BLaER1 treated with 17β-estradiol and CSF1 and Interleukin-3, amounts not matched to agents 10 nM and 100 nM (cell line): ENCODE data around the gene ABHD17A.
"Not testable (repeated sequence)": the region's sequence is repeated elsewhere in the genome, so short reads cannot be mapped to it uniquely, and the experiment has no call there.

Experiments used
- H3K27ac ChIP-seq, 11 experiments: shearing (Covaris generic); formaldehyde crosslinking; 2 replicates each; pipeline ENCODE4 v1.8.1; 2022
- H3K27me3 ChIP-seq, 11 experiments: shearing (Covaris generic); formaldehyde crosslinking; 2 replicates each; pipeline ENCODE4 v1.8.1; 2022
- H3K36me3 ChIP-seq, 11 experiments: shearing (Covaris generic); formaldehyde crosslinking; 2 replicates each; pipeline ENCODE4 v1.8.1; 2022
- H3K4me1 ChIP-seq, 10 experiments: shearing (Covaris generic); formaldehyde crosslinking; 2 replicates each; pipeline ENCODE4 v1.8.1; 2022
- H3K4me2 ChIP-seq, 11 experiments: shearing (Covaris generic); formaldehyde crosslinking; 2 replicates each; pipeline ENCODE4 v1.8.1; 2022
- H3K4me3 ChIP-seq, 10 experiments: shearing (Covaris generic); formaldehyde crosslinking; 2 replicates each; pipeline ENCODE4 v1.8.1; 2022
- H3K9ac ChIP-seq, 11 experiments: shearing (Covaris generic); formaldehyde crosslinking; 2 replicates each; pipeline ENCODE4 v1.8.1; 2022
- H3K9me3 ChIP-seq, 11 experiments: shearing (Covaris generic); formaldehyde crosslinking; replicated peaks in 1 of 11; 2 replicates each; pipeline ENCODE4 v1.8.1; 2022
- H4K20me1 ChIP-seq, 11 experiments: shearing (Covaris generic); formaldehyde crosslinking; 2 replicates each; pipeline ENCODE4 v1.8.1; 2022
- Cebpa-rat ChIP-seq, 11 experiments: shearing (Covaris generic); IDR thresholded peaks; 2 replicates each; pipeline ENCODE4 v1.8.1; 2022

The ABHD17A gene

DNA sequence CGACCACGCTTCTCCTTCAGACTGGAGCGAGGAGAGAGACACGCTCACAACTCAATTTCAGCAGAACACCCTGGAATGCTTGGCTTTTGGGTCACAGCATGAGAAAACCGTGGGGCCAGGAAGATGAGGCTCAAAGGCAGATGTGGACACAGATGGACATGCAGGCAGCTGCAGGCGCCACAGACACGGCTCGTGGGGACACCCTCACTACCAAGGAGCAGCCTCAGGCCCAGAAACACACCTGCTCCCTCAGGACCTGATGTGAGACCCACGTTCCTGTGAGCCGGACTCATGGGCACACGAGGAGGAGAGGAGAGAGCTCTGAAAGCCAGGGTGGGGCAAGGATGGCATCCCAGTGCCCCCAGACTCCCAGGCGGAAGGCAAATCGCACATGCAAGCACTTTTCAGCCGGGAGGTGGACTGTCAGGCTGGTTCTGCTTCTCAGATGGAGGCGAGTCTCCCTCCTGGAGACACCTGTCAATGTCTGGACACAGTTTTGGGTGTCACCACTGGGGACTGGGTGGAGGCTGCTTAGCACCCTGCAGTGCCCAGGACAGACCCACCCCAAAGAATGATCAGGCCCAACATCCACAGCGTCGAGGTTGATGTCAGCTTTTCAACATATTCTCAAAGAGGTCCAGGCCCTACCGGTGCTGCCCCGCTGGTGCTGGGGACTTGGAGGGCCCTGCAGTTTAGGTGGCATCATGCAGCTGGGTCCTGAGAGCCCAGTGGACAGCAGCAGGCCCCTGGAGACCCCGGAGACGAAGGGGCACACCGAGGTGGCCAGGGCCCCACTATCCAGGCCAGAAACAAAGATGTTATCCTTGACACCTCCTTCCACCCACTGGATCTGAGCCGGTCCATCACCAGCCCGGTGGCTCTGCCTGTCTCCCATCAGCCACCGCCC is 2.3 kb downstream of the ABHD17A start:
- peaks cover 0 to 19% (median 11%) of the 10 kb centered on the region in 11 experiments; a peak in 13 of 22 replicates for H3K36me3 ChIP-seq
- H3K9ac ChIP-seq = peak overlapping the region; percentile 86 to 96 (median 93)
- H3K27ac ChIP-seq = peak overlapping the region; percentile 66 to 89 (median 84); a peak in 20 of 22 replicates
- no peaks in the 10 kb centered on the region for H3K9me3 ChIP-seq
- peaks cover 55 to 69% (median 64%) of the 10 kb centered on the region in 10 experiments for H3K4me1 ChIP-seq
- peaks cover 38 to 55% (median 45%) of the 10 kb centered on the region in 11 experiments for H4K20me1 ChIP-seq
- no peaks in the 10 kb centered on the region for H3K27me3 ChIP-seq
- no peak for TF ChIP-seq Cebpa-rat (IDR thresholded peaks at IDR 0.05)
- H3K4me2 ChIP-seq = peak overlapping the region; percentile 95 to 100 (median 99)
- peak overlapping the region; percentile 85 to 99 (median 97) for H3K4me3 ChIP-seq

DNA sequence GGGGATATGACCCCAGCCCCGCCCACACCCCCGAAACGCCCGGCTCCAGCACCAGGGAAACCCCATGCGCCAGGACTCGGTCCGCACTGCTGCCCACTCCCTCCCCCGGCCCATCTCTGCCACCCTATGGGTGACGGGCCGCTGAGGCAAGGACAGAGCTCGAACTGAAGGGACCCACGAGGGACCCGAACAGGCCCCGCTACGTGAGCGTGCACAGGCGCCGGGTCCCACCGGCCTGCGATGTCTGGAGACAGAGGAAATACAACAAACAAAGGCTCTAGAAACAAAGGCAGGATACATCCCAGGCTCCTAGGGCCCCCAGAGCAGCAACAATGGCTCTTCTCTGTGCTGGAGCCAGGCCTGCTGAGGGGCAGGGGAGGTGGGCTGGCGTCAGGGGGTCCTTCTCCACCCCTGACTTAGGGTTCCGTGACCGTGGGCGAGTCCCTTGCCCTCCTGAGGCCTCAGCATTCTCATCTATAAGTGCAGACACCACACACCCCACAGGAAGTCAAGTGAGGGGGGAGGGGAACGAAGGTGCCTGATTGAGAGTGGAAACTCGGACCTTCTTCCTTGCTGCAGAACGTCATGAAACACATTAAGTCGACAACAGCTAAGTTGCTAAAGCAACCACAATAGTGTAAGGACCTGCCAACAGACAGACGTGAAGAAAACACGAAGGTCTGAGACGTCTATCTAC is 3.1 kb downstream of the ABHD17A start:
- Histone ChIP-seq H3K4me2 (peak overlapping the region; percentile 95 to 100 (median 99)), H3K27me3 (no peaks in the 10 kb centered on the region), H3K4me1 (peaks cover 47 to 62% (median 60%) of the 10 kb centered on the region in 10 experiments), H3K9ac (peak overlapping the region; percentile 86 to 96 (median 93)), H3K4me3 (peak overlapping the region; percentile 85 to 99 (median 97); a peak in 19 of 20 replicates), H3K27ac (peak overlapping the region; percentile 32 to 89 (median 79); a peak in 20 of 22 replicates), H3K9me3 (no peaks in the 10 kb centered on the region), H4K20me1 (peaks cover 38 to 55% (median 45%) of the 10 kb centered on the region in 11 experiments), H3K36me3 (peaks cover 0 to 19% (median 11%) of the 10 kb centered on the region in 11 experiments; a peak in 13 of 22 replicates)
- TF ChIP-seq Cebpa-rat (IDR thresholded peaks at IDR 0.05) = no peak

- Histone ChIP-seq H3K27ac (peak overlapping the region in 10 of 11 experiments; percentile 56 to 89 (median 82); a peak in 19 of 22 replicates), H3K4me3 (peak overlapping the region; percentile 85 to 99 (median 97); a peak in 17 of 20 replicates), H3K36me3 (peaks cover 0 to 19% (median 11%) of the 10 kb centered on the region in 11 experiments; a peak in 13 of 22 replicates), H3K4me2 (peak overlapping the region; percentile 95 to 100 (median 99)), H4K20me1 (peaks cover 38 to 55% (median 45%) of the 10 kb centered on the region in 11 experiments), H3K9ac (peak overlapping the region; percentile 86 to 96 (median 93)), H3K4me1 (peaks cover 43 to 58% (median 56%) of the 10 kb centered on the region in 10 experiments)
- not testable (repeated sequence) for H3K27me3 ChIP-seq, H3K9me3 ChIP-seq
Measured at GRCh38 chr19:1881393-1882088, 3.8 kb downstream of the ABHD17A start.

DNA sequence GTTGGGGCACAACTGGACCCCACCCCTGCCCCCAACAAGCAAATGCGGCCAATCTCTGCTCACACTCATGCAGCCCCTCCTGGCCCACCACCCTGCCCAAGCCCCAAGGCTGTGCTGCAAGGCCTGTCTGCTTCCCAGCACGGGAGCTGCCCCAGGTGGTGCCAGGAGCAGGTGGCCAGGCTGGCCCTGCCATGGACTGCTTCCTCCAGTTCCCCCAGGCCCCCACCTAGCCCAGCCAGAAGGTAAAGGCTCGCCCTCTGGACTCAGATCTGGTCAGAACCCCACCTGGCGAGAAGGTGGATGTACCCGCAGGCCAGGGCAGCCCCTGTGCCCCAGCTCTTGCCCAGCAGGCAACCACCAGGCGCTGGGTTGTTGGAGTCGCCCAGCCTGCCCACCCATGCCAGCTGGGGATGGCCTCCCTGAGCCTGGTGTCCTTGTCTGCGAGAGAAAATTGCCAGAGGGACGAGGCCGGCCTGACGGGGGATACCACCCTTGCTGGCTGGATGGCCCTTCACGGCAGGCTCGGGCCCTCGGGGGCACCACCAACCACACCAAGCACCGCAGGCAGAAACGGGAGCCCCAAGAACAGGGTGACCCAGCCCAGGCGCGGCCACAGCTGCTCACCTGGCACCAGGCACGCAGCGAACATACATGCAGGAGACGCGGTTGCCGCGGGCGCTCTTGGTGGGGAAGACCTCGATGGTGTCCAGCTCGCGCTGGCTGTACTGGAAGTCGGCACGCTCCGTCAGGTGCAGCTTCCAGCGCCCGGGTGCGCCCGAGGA is 4.5 kb downstream of the ABHD17A start:
- Histone ChIP-seq H3K4me2 (peak overlapping the region in 10 of 11 experiments; percentile 29 to 97 (median 43); a peak in 17 of 22 replicates), H4K20me1 (peaks cover 39 to 56% (median 46%) of the 10 kb centered on the region in 11 experiments), H3K9ac (peak overlapping the region in 10 of 11 experiments; percentile 12 to 63 (median 38); a peak in 13 of 22 replicates), H3K27me3 (no peaks in the 10 kb centered on the region), H3K4me3 (no peak overlapping the region; a peak in 1 of 20 replicates), H3K27ac (peak overlapping the region in 4 of 11 experiments; percentile 9 to 25 (median 16); a peak in 6 of 22 replicates), H3K9me3 (no peaks in the 10 kb centered on the region), H3K36me3 (peaks cover 0 to 19% (median 11%) of the 10 kb centered on the region in 11 experiments; a peak in 13 of 22 replicates), H3K4me1 (peaks cover 42 to 56% (median 54%) of the 10 kb centered on the region in 10 experiments)
- TF ChIP-seq Cebpa-rat (IDR thresholded peaks at IDR 0.05) = no peak

- Histone ChIP-seq H3K9ac (peak overlapping the region in 5 of 11 experiments; percentile 12 to 50 (median 36); a peak in 5 of 22 replicates), H3K36me3 (peaks cover 0 to 19% (median 11%) of the 10 kb centered on the region in 11 experiments; a peak in 13 of 22 replicates), H3K4me2 (peak overlapping the region in 5 of 11 experiments; percentile 29 to 47 (median 37); a peak in 3 of 22 replicates), H4K20me1 (peaks cover 44 to 64% (median 54%) of the 10 kb centered on the region in 11 experiments), H3K4me1 (peaks cover 40 to 53% (median 51%) of the 10 kb centered on the region in 10 experiments)
- H3K27ac ChIP-seq, H3K27me3 ChIP-seq, H3K9me3 ChIP-seq, H3K4me3 ChIP-seq: not testable (repeated sequence)
Measured at GRCh38 chr19:1879982-1880381, 5.3 kb downstream of the ABHD17A start.

- H3K9me3 ChIP-seq, H3K4me3 ChIP-seq, H3K27ac ChIP-seq, H3K27me3 ChIP-seq, H3K9ac ChIP-seq, H3K4me2 ChIP-seq: not testable (repeated sequence)
- H4K20me1 ChIP-seq = peaks cover 43 to 60% (median 53%) of the 10 kb centered on the region in 11 experiments
- H3K36me3 ChIP-seq = peaks cover 6 to 25% (median 15%) of the 10 kb centered on the region in 11 experiments; a peak in 21 of 22 replicates
- peaks cover 44 to 54% (median 52%) of the 10 kb centered on the region in 10 experiments for H3K4me1 ChIP-seq
Measured at GRCh38 chr19:1878583-1878982, 6.7 kb downstream of the ABHD17A start.

GRCh38 chr19:1877280-1877660 is 8.0 kb downstream of the ABHD17A start:
- H3K9ac ChIP-seq, H3K9me3 ChIP-seq, H3K27ac ChIP-seq, H3K27me3 ChIP-seq, H3K4me2 ChIP-seq, H3K4me3 ChIP-seq: not testable (repeated sequence)
- Histone ChIP-seq H4K20me1 (peaks cover 43 to 60% (median 53%) of the 10 kb centered on the region in 11 experiments; a peak in 21 of 22 replicates), H3K36me3 (peaks cover 19 to 34% (median 28%) of the 10 kb centered on the region in 11 experiments; a peak in 21 of 22 replicates), H3K4me1 (peaks cover 44 to 54% (median 52%) of the 10 kb centered on the region in 10 experiments)

DNA sequence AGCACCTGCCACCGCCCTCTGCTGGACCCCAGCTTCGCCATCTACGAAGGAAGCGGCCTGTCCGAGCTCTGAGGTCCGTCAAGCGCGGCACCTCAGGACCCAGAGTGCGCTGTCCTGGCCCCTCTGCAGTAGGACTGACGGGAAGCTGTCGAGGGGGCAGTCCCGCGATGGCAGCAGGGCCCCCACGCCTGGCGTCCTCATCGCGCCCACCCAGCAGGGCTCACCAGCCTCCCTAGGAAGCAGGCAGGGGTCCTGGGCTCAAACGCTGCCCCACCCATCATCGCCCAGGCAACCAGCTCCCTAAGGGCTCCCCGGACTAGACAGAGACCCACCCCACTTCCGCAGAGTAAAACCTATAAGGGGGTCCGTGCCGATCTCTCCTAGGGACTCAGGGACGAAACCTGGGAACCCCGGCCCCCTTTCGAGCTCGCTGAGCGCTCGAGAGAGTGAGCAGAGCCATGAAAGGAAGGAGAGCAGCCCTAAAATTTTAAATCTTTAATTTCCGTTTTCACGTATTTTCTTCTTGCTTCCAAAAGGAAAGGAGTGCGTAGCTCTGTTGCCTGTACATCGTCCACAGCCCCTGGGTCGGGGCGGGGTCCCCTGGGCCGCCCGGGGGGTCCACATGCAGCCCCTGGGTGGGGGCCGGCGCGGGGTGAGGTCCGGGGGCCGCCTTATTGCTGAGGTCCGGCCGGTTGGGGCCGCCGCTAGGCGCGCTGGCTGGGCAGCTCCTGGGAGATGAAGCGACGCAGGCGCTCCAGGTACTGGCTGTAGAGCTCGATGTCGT is 8.6 kb downstream of the ABHD17A start:
- H3K27ac ChIP-seq = peak overlapping the region; percentile 84 to 97 (median 93)
- peaks cover 41 to 50% (median 48%) of the 10 kb centered on the region in 10 experiments for H3K4me1 ChIP-seq
- not testable (repeated sequence) for H3K27me3 ChIP-seq

More for the DNA sequence above, 8.6 kb downstream of the ABHD17A start:
- Histone ChIP-seq H3K9ac (peak overlapping the region; percentile 89 to 98 (median 94)), H3K4me2 (peak overlapping the region; percentile 87 to 99 (median 97)), H3K4me3 (peak overlapping the region; percentile 81 to 99 (median 93)), H4K20me1 (peaks cover 38 to 60% (median 52%) of the 10 kb centered on the region in 11 experiments; a peak in 21 of 22 replicates), H3K36me3 (peaks cover 20 to 40% (median 31%) of the 10 kb centered on the region in 11 experiments; a peak in 21 of 22 replicates)
- not testable (repeated sequence) for H3K9me3 ChIP-seq
